ENCODE measurements around the gene OR8J3. TPM values are rescaled to one million over a fixed set of nuclear protein-coding genes. Genes with fewer than 3 reads are reported as not detected.

OR8J3 gene, protein sequence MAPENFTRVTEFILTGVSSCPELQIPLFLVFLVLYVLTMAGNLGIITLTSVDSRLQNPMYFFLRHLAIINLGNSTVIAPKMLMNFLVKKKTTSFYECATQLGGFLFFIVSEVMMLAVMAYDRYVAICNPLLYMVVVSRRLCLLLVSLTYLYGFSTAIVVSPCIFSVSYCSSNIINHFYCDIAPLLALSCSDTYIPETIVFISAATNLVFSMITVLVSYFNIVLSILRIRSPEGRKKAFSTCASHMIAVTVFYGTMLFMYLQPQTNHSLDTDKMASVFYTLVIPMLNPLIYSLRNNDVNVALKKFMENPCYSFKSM
- total RNA-seq: not detected

DNA sequence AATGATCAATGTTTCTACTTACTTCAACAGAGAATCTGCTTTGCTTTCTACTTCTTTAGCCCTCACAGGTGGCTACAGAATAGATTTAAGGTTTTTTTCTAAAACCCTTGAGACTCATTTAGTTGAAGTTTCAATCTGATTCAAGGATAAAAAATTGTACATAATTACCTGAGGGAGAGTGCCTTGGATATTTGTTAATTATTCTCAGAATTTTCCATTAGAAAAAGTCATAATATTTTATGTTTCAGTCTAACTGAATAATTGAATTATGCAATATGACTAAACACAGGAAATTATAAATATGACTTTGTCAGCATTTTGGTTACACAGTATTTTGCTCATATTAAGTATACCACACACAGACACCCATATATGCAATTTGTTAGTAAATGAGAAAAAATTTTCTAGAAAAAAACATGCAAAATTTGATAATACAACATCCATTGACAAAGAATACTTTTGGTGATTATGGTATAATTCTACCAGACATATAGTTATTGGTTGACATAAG is at the start of gene OR8J3:
Gene OR8J3, minus strand, starts transcription at position 51 of the 511 bp plus-strand sequence. CDS start 2,483 bp downstream, outside the sequence.
- no peak within 1 kb of the TSS for H3K27ac ChIP-seq
- TF ChIP-seq, protein P1, sequence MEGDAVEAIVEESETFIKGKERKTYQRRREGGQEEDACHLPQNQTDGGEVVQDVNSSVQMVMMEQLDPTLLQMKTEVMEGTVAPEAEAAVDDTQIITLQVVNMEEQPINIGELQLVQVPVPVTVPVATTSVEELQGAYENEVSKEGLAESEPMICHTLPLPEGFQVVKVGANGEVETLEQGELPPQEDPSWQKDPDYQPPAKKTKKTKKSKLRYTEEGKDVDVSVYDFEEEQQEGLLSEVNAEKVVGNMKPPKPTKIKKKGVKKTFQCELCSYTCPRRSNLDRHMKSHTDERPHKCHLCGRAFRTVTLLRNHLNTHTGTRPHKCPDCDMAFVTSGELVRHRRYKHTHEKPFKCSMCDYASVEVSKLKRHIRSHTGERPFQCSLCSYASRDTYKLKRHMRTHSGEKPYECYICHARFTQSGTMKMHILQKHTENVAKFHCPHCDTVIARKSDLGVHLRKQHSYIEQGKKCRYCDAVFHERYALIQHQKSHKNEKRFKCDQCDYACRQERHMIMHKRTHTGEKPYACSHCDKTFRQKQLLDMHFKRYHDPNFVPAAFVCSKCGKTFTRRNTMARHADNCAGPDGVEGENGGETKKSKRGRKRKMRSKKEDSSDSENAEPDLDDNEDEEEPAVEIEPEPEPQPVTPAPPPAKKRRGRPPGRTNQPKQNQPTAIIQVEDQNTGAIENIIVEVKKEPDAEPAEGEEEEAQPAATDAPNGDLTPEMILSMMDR (IDR thresholded peaks at IDR 0.05): no peak
- no peak for DNase-seq (ENCODE audit: low spot score)
- no peaks in the 10 kb centered on the region for H3K9me3 ChIP-seq
- no peaks in the 10 kb centered on the region for H3K4me1 ChIP-seq
- no peak within 1 kb of the TSS for H3K4me3 ChIP-seq
- no peaks in the 10 kb centered on the region for H3K36me3 ChIP-seq
- H3K27me3 ChIP-seq: no peaks in the 10 kb centered on the region

DNA sequence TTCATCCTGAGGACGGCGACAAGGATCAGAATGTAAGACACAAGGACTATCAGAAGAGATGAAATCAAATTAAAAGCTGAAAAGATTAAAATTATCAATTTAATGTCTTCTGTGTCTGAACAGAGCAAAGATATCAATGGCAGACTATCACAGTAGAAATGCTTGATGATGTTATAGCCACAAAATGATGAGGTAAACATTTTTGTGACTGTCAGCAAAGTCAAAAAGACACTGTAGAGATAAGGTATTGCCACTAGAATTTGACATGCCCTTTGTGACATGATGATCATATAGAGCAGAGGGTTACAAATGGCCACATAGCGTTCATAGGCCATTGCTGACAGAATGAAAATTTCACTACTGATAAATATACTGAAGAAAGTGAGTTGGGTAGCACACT is 48.6 kb upstream of the OR8J3 start:
- TF ChIP-seq, protein P1 (IDR thresholded peaks at IDR 0.05): no peak
- Histone ChIP-seq H3K4me3 (no peak overlapping the region), H3K27me3 (no peaks in the 10 kb centered on the region), H3K9me3 (peaks cover 0 to 16% of the 10 kb centered on the region in 2 donors), H3K4me1 (no peaks in the 10 kb centered on the region), H3K36me3 (no peaks in the 10 kb centered on the region), H3K27ac (no peak overlapping the region)
- no peak for DNase-seq (ENCODE audit: low spot score)

DNA sequence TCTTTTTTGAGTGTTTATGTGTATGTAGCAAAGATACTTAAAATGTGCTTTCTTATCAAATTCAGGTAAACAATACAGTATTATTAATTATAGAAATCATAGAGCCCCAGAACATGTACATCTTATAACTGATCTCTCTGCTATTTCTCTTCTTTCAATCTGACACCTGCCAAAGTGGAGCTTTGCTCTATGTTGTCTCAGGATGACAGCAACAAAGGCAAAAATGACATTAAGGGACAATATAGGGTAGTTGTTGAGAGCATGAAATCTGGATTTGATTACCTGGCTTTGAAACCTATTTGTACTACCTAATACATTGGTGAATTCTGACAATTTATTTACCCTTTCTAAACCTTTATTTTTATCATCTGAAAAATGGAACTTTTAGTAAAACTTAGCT is 43.5 kb upstream of the OR8J3 start:
- no peaks in the 10 kb centered on the region for H3K27me3 ChIP-seq
- no peak for DNase-seq (ENCODE audit: low spot score)
- H3K4me3 ChIP-seq: no peak overlapping the region
- H3K4me1 ChIP-seq: no peaks in the 10 kb centered on the region
- TF ChIP-seq, protein P1 (IDR thresholded peaks at IDR 0.05): no peak
- no peak overlapping the region for H3K27ac ChIP-seq
- H3K9me3 ChIP-seq: peaks cover 0 to 22% of the 10 kb centered on the region in 2 donors
- H3K36me3 ChIP-seq: no peaks in the 10 kb centered on the region

DNA sequence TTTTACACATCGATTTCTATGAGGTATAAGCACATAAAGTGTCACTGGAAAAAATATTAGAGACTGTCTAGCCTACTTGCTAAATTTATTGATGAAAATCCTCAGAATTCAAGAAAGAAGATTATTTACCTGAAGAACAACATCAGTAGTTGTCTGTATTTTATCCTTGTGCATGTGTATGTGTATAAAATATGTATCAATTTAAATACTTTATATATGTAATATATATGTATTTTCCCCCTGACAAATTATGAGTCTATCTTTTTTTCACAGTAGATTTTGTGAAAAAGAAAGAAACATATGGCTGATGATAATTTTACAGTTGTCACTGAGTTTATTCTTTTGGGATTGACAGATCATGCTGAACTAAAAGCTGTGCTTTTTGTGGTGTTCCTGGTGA is 36.3 kb upstream of the OR8J3 start, which contains the start of gene OR5J2:
Gene OR5J2, plus strand, starts transcription at position 301 of the 400 bp plus-strand sequence. Its CDS starts 0 bp downstream, at position 301.
- no peak for DNase-seq (ENCODE audit: low spot score)
- Histone ChIP-seq H3K27ac (no peak within 1 kb of the TSS), H3K36me3 (no peaks in the 10 kb centered on the region), H3K4me1 (no peaks in the 10 kb centered on the region), H3K4me3 (no peak within 1 kb of the TSS), H3K27me3 (no peaks in the 10 kb centered on the region), H3K9me3 (peaks cover 0 to 27% of the 10 kb centered on the region in 2 donors)
- TF ChIP-seq, protein P1 (IDR thresholded peaks at IDR 0.05): no peak

DNA sequence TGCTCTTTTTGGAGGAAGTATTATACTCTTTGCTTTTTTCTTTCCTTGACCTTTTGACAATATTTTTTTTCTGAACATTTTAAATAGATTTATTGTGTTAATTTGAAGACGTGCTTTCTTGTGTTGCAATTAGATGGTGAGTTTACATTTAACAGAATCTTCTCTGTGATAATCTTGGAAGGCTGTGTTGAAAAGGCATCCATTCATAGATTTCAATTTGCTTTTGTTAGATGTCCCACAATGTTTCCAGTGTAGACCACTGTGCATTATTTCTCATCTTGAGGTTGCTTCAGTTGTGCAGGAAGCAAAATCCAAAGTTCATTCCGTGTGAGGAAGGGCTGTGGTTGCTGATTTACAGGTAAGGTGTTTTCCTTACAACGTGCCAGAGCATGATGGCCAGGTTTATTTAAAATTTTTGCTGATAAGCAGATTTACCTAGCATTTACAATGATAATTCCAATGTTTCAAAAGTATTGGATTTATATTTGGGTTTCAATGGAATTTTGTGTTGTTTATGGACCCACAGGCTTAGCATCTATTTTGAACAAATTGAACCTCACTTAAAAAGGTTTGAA is 32.3 kb upstream of the OR8J3 start:
- TF ChIP-seq, protein P1 (IDR thresholded peaks at IDR 0.05): no peak
- Histone ChIP-seq H3K4me1 (no peaks in the 10 kb centered on the region), H3K9me3 (peaks cover 0 to 3% of the 10 kb centered on the region in 2 donors), H3K27ac (no peak overlapping the region), H3K36me3 (no peaks in the 10 kb centered on the region), H3K4me3 (no peak overlapping the region), H3K27me3 (no peaks in the 10 kb centered on the region)
- no peak for DNase-seq (ENCODE audit: low spot score)
